ENCODE results near the gene SAXO1.

GRCh38 chr9:18911714-18912342 is 121.2 kb downstream of the SAXO1 start:
- TF ChIP-seq POLR2A (IDR thresholded peaks at IDR 0.05; ENCODE audit: low read depth, low read length): no peak
- no peak for TF ChIP-seq POLR2AphosphoS5 (IDR thresholded peaks at IDR 0.05; ENCODE audit: low read depth, low read length)
- TF ChIP-seq TAF1 (IDR thresholded peaks at IDR 0.05; ENCODE audit: low read depth, low read length): no peak
- no peak for TF ChIP-seq SPI1 (IDR thresholded peaks at IDR 0.05; ENCODE audit: low read depth, low read length)

Measured in GM12891 (cell line).